Endothelial cell (in vitro differentiated cells): ENCODE measurements around the gene GRAMD1B. TPM values are rescaled to one million over a fixed set of nuclear protein-coding genes. Genes with fewer than 3 reads are reported as not detected.
A peak's percentile ranks its signal among the peaks of the same experiment; 100 is the strongest.

ENCODE experiments used
- DNase-seq: peaks from one replicate; pipeline ENCODE4 v3.0.0; 2021; ENCODE audit warnings: low spot score
- H3K27ac Mint-ChIP-seq: one replicate; pipeline ENCODE4 v1.8.0; 2021; ENCODE audit warnings: mixed read lengths, inconsistent platforms; ENCODE audit not compliant: unreplicated experiment
- H3K27me3 Mint-ChIP-seq: one replicate; pipeline ENCODE4 v1.8.0; 2021; ENCODE audit warnings: mild to moderate bottlenecking, moderate library complexity, mixed read lengths, inconsistent platforms; ENCODE audit not compliant: unreplicated experiment
- H3K36me3 Mint-ChIP-seq: one replicate; pipeline ENCODE4 v1.8.0; 2021; ENCODE audit warnings: mild to moderate bottlenecking, low read depth, mixed read lengths, inconsistent platforms; ENCODE audit not compliant: unreplicated experiment
- H3K4me1 Mint-ChIP-seq: one replicate; pipeline ENCODE4 v1.8.0; 2021; ENCODE audit warnings: mild to moderate bottlenecking, mixed read lengths, inconsistent platforms; ENCODE audit not compliant: unreplicated experiment
- H3K4me3 Mint-ChIP-seq: one replicate; pipeline ENCODE4 v1.8.0; 2021; ENCODE audit warnings: mild to moderate bottlenecking, mixed read lengths, inconsistent platforms; ENCODE audit not compliant: unreplicated experiment
- H3K9me3 Mint-ChIP-seq: one replicate; pipeline ENCODE4 v1.8.0; 2021; ENCODE audit warnings: mixed read lengths, inconsistent platforms; ENCODE audit not compliant: unreplicated experiment
- total RNA-seq: library from RNA; stranded (reverse); fragmentation: NEBNext Ultra II Directional; extraction: Animal tissue kit (Norgen Biotek cat#: 25700); gene quantifications from one replicate; pipeline ENCODE4 v1.2.1, GENCODE V29; 2021; ENCODE audit not compliant: unreplicated experiment
- TF ChIP-seq, protein P1 (sequence below): fragments of 200-600 bp; sonication (generic); IDR thresholded peaks from one replicate; pipeline ENCODE4 v1.5.0; 2021; ENCODE audit warnings: antibody characterized with exemption; ENCODE audit not compliant: unreplicated experiment

The GRAMD1B gene
- total RNA-seq, 1 donor from 2014 or later = 49.6 TPM

GRCh38 chr11:123597859-123598258 lies 167.8 kb downstream of the GRAMD1B start:
- Mint-ChIP-seq H3K4me3 (no peak overlapping the region), H3K27me3 (peaks cover 7% of the 10 kb centered on the region), H3K4me1 (peaks cover 12% of the 10 kb centered on the region), H3K36me3 (peaks cover 47% of the 10 kb centered on the region), H3K27ac (no peak overlapping the region), H3K9me3 (no peaks in the 10 kb centered on the region)
- TF ChIP-seq, protein P1, sequence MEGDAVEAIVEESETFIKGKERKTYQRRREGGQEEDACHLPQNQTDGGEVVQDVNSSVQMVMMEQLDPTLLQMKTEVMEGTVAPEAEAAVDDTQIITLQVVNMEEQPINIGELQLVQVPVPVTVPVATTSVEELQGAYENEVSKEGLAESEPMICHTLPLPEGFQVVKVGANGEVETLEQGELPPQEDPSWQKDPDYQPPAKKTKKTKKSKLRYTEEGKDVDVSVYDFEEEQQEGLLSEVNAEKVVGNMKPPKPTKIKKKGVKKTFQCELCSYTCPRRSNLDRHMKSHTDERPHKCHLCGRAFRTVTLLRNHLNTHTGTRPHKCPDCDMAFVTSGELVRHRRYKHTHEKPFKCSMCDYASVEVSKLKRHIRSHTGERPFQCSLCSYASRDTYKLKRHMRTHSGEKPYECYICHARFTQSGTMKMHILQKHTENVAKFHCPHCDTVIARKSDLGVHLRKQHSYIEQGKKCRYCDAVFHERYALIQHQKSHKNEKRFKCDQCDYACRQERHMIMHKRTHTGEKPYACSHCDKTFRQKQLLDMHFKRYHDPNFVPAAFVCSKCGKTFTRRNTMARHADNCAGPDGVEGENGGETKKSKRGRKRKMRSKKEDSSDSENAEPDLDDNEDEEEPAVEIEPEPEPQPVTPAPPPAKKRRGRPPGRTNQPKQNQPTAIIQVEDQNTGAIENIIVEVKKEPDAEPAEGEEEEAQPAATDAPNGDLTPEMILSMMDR = no peak
- no peak for DNase-seq

DNA sequence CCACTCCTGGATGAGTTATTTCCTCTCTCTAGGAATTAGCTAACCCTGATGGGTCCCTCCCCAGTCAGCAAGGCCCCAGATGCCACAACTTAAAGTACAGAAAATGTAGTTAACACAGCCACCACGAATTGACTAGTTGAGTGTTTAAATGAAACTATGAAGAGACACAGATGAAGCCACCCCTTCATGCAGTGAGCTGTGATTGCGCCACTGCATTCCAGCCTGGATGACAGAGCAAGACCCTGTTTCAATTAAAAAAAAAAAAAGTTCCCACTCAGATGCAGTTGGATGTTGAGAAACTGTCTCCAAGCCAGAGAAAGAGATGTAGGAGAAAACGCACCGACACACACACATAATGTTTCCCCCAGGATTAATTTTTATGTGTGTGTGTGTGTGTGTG lies 171.1 kb downstream of the GRAMD1B start:
- no peak for DNase-seq
- no peaks in the 10 kb centered on the region for H3K9me3 Mint-ChIP-seq
- peak overlapping the region; percentile 7 for H3K4me3 Mint-ChIP-seq
- peaks cover 24% of the 10 kb centered on the region for H3K4me1 Mint-ChIP-seq
- no peak overlapping the region for H3K27ac Mint-ChIP-seq
- H3K36me3 Mint-ChIP-seq = peaks cover 55% of the 10 kb centered on the region
- H3K27me3 Mint-ChIP-seq = peaks cover 7% of the 10 kb centered on the region
- TF ChIP-seq, protein P1 = no peak

DNA sequence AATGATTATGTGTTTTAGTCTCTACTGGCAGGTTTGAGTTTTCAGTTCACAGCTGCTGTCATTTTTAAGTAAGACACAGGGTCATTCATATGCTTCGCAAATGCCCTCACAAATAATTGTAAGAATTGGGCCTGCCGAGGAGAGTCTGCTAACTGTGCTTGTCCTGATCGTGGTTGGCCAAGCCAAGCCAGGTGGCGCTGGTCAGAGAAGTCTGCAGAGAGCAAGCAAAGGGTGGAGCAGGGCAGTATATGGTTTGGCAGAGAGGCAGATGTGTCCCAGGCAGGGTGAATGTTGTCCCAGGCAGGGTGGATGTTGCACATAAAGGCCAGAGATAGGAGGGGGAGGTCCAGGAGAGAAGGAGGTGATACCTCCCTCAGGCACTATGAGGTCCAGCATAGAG lies 171.7 kb downstream of the GRAMD1B start:
- H3K4me3 Mint-ChIP-seq = no peak overlapping the region
- H3K27ac Mint-ChIP-seq = no peak overlapping the region
- H3K9me3 Mint-ChIP-seq = no peaks in the 10 kb centered on the region
- H3K4me1 Mint-ChIP-seq = peaks cover 24% of the 10 kb centered on the region
- peaks cover 12% of the 10 kb centered on the region for H3K27me3 Mint-ChIP-seq
- TF ChIP-seq, protein P1 = no peak
- peaks cover 56% of the 10 kb centered on the region for H3K36me3 Mint-ChIP-seq
- no peak for DNase-seq

DNA sequence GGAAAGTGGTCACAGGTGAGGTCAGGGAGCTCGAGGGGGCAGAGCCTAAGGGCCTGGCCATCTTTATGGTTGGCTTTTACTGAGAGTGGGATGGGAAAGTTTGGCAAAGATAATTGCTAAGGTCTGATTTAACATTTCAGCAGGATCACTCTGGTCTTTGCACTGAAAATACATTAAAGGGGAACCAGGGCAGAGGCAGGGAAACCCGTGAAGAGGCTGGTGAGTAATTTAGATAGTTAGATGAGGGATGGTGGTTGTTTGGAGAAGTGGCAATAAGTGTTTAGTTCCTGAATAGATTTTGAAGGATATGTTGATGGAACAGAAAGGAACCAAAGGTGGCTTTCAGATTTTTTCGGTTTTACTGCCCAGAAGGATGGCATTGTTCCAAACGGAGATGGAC lies 173.6 kb downstream of the GRAMD1B start:
- Mint-ChIP-seq H3K27ac (peak overlapping the region; percentile 10), H3K4me3 (peak overlapping the region; percentile 10), H3K27me3 (peaks cover 13% of the 10 kb centered on the region), H3K4me1 (peaks cover 29% of the 10 kb centered on the region), H3K9me3 (no peaks in the 10 kb centered on the region), H3K36me3 (peaks cover 60% of the 10 kb centered on the region)
- TF ChIP-seq, protein P1 = no peak
- no peak for DNase-seq

DNA sequence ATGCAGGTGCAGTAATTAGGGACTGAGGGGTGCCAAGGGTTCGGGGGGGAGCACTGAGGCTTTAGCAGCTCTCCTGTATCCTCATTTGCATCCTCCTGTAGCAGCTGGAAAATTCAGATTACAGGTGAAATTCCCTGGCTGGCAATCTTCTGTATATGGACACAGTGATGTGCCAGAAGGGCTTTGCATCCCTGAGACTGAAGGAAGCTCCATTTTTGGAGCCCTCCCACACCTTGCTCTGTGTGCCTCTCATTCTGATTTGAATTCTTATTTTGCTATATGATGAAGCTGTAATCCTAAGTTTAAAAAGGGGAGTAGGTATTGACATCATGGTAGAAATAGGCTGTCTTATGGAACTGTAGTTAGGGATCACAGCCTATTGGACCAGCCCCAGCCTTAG lies 177.7 kb downstream of the GRAMD1B start:
- peaks cover 12% of the 10 kb centered on the region for H3K27me3 Mint-ChIP-seq
- no peaks in the 10 kb centered on the region for H3K9me3 Mint-ChIP-seq
- TF ChIP-seq, protein P1 = no peak
- H3K4me3 Mint-ChIP-seq = no peak overlapping the region
- H3K36me3 Mint-ChIP-seq = peaks cover 76% of the 10 kb centered on the region
- no peak overlapping the region for H3K27ac Mint-ChIP-seq
- peaks cover 20% of the 10 kb centered on the region for H3K4me1 Mint-ChIP-seq
- DNase-seq = no peak
